Hair follicular keratinocyte (primary cell): Measurements from ENCODE around the gene SGCG. TPM values are rescaled to one million over a fixed set of nuclear protein-coding genes. Genes with fewer than 3 reads are reported as not detected.

Experiments used
- total RNA-seq: library from RNA; depleted of rRNA; stranded (reverse); fragments of >200 nt; gene quantifications from 2 replicates; pipeline ENCODE4 v1.2.3, GENCODE V29; 2015

The SGCG gene, protein sequence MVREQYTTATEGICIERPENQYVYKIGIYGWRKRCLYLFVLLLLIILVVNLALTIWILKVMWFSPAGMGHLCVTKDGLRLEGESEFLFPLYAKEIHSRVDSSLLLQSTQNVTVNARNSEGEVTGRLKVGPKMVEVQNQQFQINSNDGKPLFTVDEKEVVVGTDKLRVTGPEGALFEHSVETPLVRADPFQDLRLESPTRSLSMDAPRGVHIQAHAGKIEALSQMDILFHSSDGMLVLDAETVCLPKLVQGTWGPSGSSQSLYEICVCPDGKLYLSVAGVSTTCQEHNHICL
- total RNA-seq = 0.47 TPM in 1 of 2 replicates, not detected in the other

DNA sequence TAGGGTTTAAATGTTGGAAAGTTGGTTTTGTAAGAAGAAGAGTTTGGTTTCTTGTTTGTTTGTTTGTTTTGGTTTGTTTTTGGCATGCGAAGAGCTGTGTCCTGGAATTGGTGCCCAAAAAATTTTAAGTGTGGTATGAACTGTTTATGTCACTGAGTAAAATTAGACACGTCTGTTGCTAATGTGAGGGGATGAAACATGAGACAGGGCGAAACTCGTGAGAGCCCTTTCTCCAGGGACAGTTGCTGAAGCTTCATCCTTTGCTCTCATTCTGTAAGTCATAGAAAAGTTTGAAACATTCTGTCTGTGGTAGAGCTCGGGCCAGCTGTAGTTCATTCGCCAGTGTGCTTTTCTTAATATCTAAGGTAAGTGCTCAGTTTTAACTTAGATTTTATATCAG is at the start of gene SGCG:
Gene SGCG (plus strand): TSS at position 269 of the 400 bp plus-strand sequence. CDS start 22,716 bp downstream, outside the sequence.

